Activated B cell treated with CpG ODN at 0.5 μM for 24 hours (primary cell): ENCODE measurements around the gene ZNF556. TPM values are rescaled to one million over a fixed set of nuclear protein-coding genes. Genes with fewer than 3 reads are reported as not detected.

ENCODE experiments used
- ATAC-seq: fragments of 200-7000 bp; cut with Tn5 transposase; one replicate; pipeline ENCODE4 v1.10.0; 2021; ENCODE audit warnings: low read depth, mild to moderate bottlenecking, moderate library complexity
- CTCF ChIA-PET: fragments of 350-600 bp; sonication (Branson Sonifier 250); formaldehyde crosslinking; loops from one replicate; lab custom pipeline; 2021; ENCODE audit warnings: antibody characterized with exemption; lab: Charles Lee
- POLR2A ChIA-PET: fragments of 350-600 bp; sonication (Branson Sonifier 250); formaldehyde crosslinking; loops from one replicate; lab custom pipeline; 2021; ENCODE audit warnings: antibody characterized with exemption; lab: Charles Lee
- DNase-seq: peaks from one replicate; pipeline ENCODE4 v3.0.0; 2022
- H3K27ac Mint-ChIP-seq: one replicate; pipeline ENCODE4 v1.8.0; 2020; ENCODE audit warnings: mixed read lengths
- H3K27me3 Mint-ChIP-seq: one replicate; pipeline ENCODE4 v1.8.0; 2021; ENCODE audit warnings: mixed read lengths
- H3K36me3 Mint-ChIP-seq: one replicate; pipeline ENCODE4 v1.8.0; 2021; ENCODE audit warnings: low read depth, mixed read lengths
- H3K4me1 Mint-ChIP-seq: one replicate; pipeline ENCODE4 v1.8.0; 2021; ENCODE audit warnings: mixed read lengths
- H3K4me3 Mint-ChIP-seq: one replicate; pipeline ENCODE4 v1.8.0; 2020; ENCODE audit warnings: mild to moderate bottlenecking, mixed read lengths
- H3K9me3 Mint-ChIP-seq: one replicate; pipeline ENCODE4 v1.8.0; 2020; ENCODE audit warnings: mixed read lengths
- intact Hi-C: fragments of 100-400 bp; cut with micrococcal nuclease; formaldehyde crosslinking; loops from one replicate; pipeline ENCODE4 v1.15.1; 2024
- total RNA-seq: library from RNA; stranded (reverse); gene quantifications from 2 replicates; pipeline ENCODE4 v1.2.3, GENCODE V29; 2022
- TF ChIP-seq, protein P1 (sequence below): fragments of 200-600 bp; IDR thresholded peaks from one replicate; pipeline ENCODE4 v1.8.0; 2022; ENCODE audit warnings: antibody characterized with exemption, mild to moderate bottlenecking

Gene ZNF556
- total RNA-seq, 1 donor from 2014 or later, result not detected

DNA sequence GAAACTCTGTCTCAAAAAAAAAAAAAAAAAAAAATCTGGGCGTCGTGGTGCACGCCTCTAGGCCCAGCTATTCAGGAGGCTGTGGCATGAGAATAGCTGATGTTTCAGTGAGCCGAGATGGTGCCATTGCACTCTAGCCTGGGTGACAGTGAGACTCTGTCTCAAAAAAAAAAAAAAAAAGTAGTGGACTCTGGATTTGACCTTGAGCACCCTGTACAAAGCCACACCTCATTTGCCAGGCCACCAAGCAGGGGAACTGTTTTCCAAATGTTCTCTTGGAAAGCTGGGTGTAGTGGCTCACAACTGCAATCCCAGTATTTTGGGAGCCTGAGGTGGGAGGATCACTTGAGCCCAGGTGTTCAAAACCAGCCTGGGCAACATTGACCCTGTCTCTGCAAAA is 29.7 kb upstream of the ZNF556 start:
- Mint-ChIP-seq H3K9me3 (peaks cover 24% of the 10 kb centered on the region), H3K4me3 (no peak overlapping the region), H3K4me1 (peaks cover 6% of the 10 kb centered on the region), H3K27me3 (no peaks in the 10 kb centered on the region), H3K27ac (no peak overlapping the region), H3K36me3 (peaks cover 36% of the 10 kb centered on the region)
- intact Hi-C loops, result no loop called here
- POLR2A ChIA-PET, result interaction anchor here (0.7 kb wide), 2 partner anchors 54 to 916 kb away, joined by 4 to 6 read pairs; partner anchors contain the start of gene SGTA
- CTCF ChIA-PET, result no interaction called here
- TF ChIP-seq, protein P1, sequence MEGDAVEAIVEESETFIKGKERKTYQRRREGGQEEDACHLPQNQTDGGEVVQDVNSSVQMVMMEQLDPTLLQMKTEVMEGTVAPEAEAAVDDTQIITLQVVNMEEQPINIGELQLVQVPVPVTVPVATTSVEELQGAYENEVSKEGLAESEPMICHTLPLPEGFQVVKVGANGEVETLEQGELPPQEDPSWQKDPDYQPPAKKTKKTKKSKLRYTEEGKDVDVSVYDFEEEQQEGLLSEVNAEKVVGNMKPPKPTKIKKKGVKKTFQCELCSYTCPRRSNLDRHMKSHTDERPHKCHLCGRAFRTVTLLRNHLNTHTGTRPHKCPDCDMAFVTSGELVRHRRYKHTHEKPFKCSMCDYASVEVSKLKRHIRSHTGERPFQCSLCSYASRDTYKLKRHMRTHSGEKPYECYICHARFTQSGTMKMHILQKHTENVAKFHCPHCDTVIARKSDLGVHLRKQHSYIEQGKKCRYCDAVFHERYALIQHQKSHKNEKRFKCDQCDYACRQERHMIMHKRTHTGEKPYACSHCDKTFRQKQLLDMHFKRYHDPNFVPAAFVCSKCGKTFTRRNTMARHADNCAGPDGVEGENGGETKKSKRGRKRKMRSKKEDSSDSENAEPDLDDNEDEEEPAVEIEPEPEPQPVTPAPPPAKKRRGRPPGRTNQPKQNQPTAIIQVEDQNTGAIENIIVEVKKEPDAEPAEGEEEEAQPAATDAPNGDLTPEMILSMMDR, result no peak
- DNase-seq, result no peak
- ATAC-seq, result no peak

DNA sequence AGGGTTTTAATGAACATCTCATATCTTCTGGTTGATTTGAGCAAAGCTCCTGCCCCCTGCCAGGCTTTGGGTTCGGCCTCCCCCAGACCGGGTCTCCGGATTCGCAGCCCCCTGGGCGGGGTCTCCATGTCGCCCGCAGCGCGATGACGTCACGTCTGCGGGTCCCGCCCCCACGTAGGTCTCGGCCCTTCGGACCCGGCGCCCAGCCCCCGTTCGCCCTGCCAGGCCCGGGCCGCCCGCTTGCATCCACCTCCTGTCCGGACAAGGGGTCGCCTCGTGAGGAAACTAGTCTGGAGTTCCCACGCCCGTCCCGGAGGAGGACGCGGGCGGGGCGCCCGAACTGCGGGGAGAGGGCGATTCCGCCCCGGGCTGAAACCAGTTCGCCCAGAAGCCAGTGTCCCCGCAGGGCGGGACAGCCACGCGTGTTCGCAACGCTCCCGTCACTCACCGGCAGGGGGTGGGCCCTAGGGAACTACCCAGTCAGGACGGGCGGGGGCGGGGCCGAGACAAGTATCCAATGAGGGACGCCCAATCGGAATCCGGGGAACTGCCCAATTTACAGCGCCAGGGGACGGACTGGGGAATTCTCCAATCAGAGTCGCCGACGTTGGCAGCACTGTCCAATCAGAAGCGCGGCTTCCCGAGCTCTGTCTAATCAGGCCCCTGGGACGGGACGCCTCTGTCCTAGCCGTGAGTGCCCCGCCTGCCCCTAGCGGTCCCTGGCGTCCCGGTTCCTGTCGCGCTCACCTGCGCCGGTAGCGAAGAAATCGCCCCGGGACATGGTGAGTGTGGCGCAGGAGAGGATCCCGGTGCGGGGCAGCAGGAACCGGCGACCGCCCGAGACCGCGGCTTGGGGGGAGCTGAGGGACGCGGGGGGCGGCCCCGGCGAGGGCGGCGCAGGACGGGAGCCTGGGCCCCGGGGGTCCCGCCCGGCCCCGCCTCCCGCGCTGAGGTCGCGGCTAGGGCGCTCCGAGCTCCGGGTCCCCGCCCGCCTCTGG is 26.0 kb upstream of the ZNF556 start, which contains the start of gene ZNF555:
ZNF555 (plus strand) TSS at position 682 of the 998 bp plus-strand sequence; CDS start at position 780, 98 bp downstream.
- ChIA-PET POLR2A (interaction anchor here (0.6 to 2.3 kb wide), 16 partner anchors 15 to 992 kb away, joined by 3 to 14 read pairs (median 4); partner anchors contain the start of genes GADD45B, SGTA, THOP1 and ZNF554), CTCF (interaction anchor here (0.6 to 1.3 kb wide), 5 partner anchors 10 to 193 kb away, joined by 3 to 4 read pairs (median 3); partner anchors contain the start of gene ZNF554)
- Mint-ChIP-seq H3K27ac (peak within 1 kb of the TSS; percentile 83), H3K36me3 (peaks cover 18% of the 10 kb centered on the region), H3K4me1 (peaks cover 19% of the 10 kb centered on the region), H3K9me3 (peaks cover 8% of the 10 kb centered on the region), H3K27me3 (no peaks in the 10 kb centered on the region), H3K4me3 (peak within 1 kb of the TSS; percentile 92)
- peak; percentile 88 for DNase-seq
- ATAC-seq, result peak; percentile 90
- intact Hi-C loops, result loop anchor here (1.0 to 2.0 kb wide), 4 partner anchors 22 to 104 kb away; partner anchors contain the start of genes SGTA, ZNF554 and ZNF57
- TF ChIP-seq, protein P1, result no peak

DNA sequence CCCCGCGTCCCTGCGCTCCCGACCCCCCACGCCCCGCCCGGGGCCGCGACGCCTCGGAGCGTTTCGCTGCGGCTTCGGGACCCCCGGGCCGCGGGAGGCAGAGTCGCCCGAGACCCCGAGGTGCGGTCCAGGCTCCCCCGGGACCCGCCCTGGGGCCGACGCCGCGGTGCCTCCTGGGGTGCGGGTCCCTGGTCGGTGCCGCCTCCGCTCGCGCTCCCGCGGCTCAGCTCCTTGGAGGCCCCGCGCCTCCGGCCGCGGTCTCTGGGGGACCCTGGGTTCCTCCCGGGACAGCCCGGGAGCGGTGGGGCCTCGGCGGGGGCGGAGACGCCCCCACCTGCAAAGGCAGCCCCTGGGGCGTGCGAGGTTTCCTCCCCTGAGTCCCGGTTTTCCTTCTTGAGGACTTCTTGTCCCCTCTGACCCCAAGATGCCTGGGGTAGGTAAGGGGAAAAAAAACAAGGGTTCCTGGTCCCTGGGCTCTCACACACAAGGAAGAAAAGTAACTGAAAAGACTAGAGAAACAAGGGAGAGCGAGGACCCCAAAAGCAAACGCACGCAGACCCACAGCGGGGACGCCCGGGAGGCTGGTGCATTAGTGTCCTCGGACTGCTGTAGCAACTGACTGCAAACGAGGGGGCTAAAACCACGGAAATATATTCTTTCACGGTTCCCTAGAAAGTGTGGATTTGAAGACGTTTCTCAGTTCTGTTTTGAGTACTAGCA is 25.1 kb upstream of the ZNF556 start:
- ChIA-PET POLR2A (interaction anchor here (0.6 to 2.3 kb wide), 12 partner anchors 18 to 993 kb away, joined by 3 to 14 read pairs (median 4); partner anchors contain the start of genes GADD45B, SGTA, THOP1 and ZNF554), CTCF (interaction anchor here (1.2 to 1.3 kb wide), 2 partner anchors 9 to 22 kb away, joined by 3 to 4 read pairs; partner anchors contain the start of gene ZNF554)
- TF ChIP-seq, protein P1, result no peak
- intact Hi-C loops, result loop anchor here (1.0 to 2.0 kb wide), 4 partner anchors 23 to 103 kb away; partner anchors contain the start of genes SGTA, ZNF554 and ZNF57
- ATAC-seq, result no peak
- no peaks in the 10 kb centered on the region for H3K9me3 Mint-ChIP-seq
- DNase-seq, result no peak
- peaks cover 17% of the 10 kb centered on the region for H3K36me3 Mint-ChIP-seq
- H3K4me3 Mint-ChIP-seq, result peak overlapping the region; percentile 84
- H3K4me1 Mint-ChIP-seq, result peaks cover 19% of the 10 kb centered on the region
- no peaks in the 10 kb centered on the region for H3K27me3 Mint-ChIP-seq
- H3K27ac Mint-ChIP-seq, result peak overlapping the region; percentile 51

DNA sequence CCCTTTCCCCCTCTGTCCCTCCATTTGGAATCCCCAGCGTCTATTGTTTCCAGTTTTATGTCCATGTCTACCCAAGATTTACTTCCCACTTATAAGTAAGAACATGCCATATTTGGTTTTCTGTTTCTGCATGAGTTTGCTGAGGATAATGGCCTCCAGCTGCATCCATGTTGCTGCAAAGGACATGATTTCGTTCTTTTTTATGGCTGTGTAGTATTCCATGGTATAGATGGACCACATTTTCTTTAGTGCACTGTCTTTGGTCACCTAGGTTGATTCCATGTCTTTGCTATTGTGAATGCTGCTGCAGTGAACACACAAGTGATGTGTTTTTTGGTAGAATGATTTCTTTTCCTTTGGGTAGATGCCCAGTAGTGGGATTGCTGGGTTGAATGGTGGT is 22.0 kb upstream of the ZNF556 start:
- Mint-ChIP-seq H3K4me3 (no peak overlapping the region), H3K4me1 (peaks cover 23% of the 10 kb centered on the region), H3K27me3 (no peaks in the 10 kb centered on the region), H3K36me3 (peaks cover 20% of the 10 kb centered on the region), H3K9me3 (no peaks in the 10 kb centered on the region), H3K27ac (no peak overlapping the region)
- DNase-seq, result no peak
- intact Hi-C loops, result no loop called here
- TF ChIP-seq, protein P1, result no peak
- CTCF ChIA-PET, result no interaction called here
- POLR2A ChIA-PET, result no interaction called here
- ATAC-seq, result no peak
